WTC11 (cell line): ENCODE data around the gene TNS2. TPM values are rescaled to one million over a fixed set of nuclear protein-coding genes. Genes with fewer than 3 reads are reported as not detected.
"Not testable (repeated sequence)": the region's sequence is repeated elsewhere in the genome, so short reads cannot be mapped to it uniquely, and the experiment has no call there.

Experiments used
- ATAC-seq: fragments of 200-7000 bp; cut with Tn5 transposase; 2 replicates; pipeline ENCODE4 v1.10.0; 2021; ENCODE audit warnings: mild to moderate bottlenecking, moderate library complexity
- CTCF ChIA-PET: fragments of 300-600 bp; sonication (Branson Sonifier 250); formaldehyde crosslinking; loops from one replicate; lab custom pipeline; 2021; ENCODE audit warnings: antibody characterized with exemption; lab: Charles Lee
- POLR2A ChIA-PET: fragments of 350-600 bp; sonication (Branson Sonifier 250); formaldehyde crosslinking; loops from one replicate; lab custom pipeline; 2021; ENCODE audit warnings: antibody characterized with exemption; lab: Charles Lee
- DNase-seq: peaks from one replicate; pipeline ENCODE4 v3.0.0; 2021; ENCODE audit warnings: low spot score
- H3K27ac Mint-ChIP-seq: 2 replicates; pipeline ENCODE4 v1.8.0; 2021; ENCODE audit warnings: mixed read lengths
- H3K27me3 Mint-ChIP-seq: 2 replicates; pipeline ENCODE4 v1.8.0; 2021; ENCODE audit warnings: low read depth, mild to moderate bottlenecking, moderate library complexity, mixed read lengths
- H3K36me3 Mint-ChIP-seq: 2 replicates; pipeline ENCODE4 v1.8.0; 2021; ENCODE audit warnings: mixed read lengths
- H3K4me1 Mint-ChIP-seq: 2 replicates; pipeline ENCODE4 v1.8.0; 2022; ENCODE audit warnings: mixed read lengths
- H3K4me3 Mint-ChIP-seq: 2 replicates; pipeline ENCODE4 v1.8.0; 2021; ENCODE audit warnings: mild to moderate bottlenecking, moderate library complexity, mixed read lengths
- H3K9me3 Mint-ChIP-seq: 2 replicates; pipeline ENCODE4 v1.8.0; 2021; ENCODE audit warnings: mixed read lengths
- CREM ChIP-seq: sonication (generic); formaldehyde crosslinking; IDR thresholded peaks from 2 replicates; pipeline ENCODE4 v1.8.1; 2022; ENCODE audit warnings: mild to moderate bottlenecking, missing genetic modification reagents, moderate library complexity
- FOXJ3 ChIP-seq: sonication (generic); formaldehyde crosslinking; IDR thresholded peaks from 2 replicates; pipeline ENCODE4 v1.9.0; 2021; ENCODE audit warnings: missing genetic modification reagents, mild to moderate bottlenecking, borderline replicate concordance
- GRHL2 ChIP-seq: fragments of 250-450 bp; sonication (Bioruptor Pico); IDR thresholded peaks from 2 replicates; pipeline ENCODE4 v1.8.0; 2022; ENCODE audit warnings: mild to moderate bottlenecking, moderate library complexity; ENCODE audit not compliant: insufficient replicate concordance, severe bottlenecking
- IRF2 ChIP-seq: sonication (generic); formaldehyde crosslinking; IDR thresholded peaks from 2 replicates; pipeline ENCODE4 v1.8.0; 2022; ENCODE audit warnings: low read depth, missing genetic modification reagents, borderline replicate concordance
- MXD4 ChIP-seq: fragments of 250-450 bp; sonication (Bioruptor Pico); IDR thresholded peaks from 2 replicates; pipeline ENCODE4 v1.8.0; 2021; ENCODE audit warnings: mild to moderate bottlenecking, moderate library complexity, borderline replicate concordance
- NFATC4 ChIP-seq: fragments of 250-450 bp; sonication (Bioruptor Pico); IDR thresholded peaks from 2 replicates; pipeline ENCODE4 v1.9.0; 2021; ENCODE audit warnings: mild to moderate bottlenecking
- NFE2L1 ChIP-seq: sonication (generic); formaldehyde crosslinking; IDR thresholded peaks from 2 replicates; pipeline ENCODE4 v1.8.1; 2023; ENCODE audit warnings: missing genetic modification reagents
- NR1H2 ChIP-seq: sonication (generic); formaldehyde crosslinking; IDR thresholded peaks from 2 replicates; pipeline ENCODE4 v1.9.0; 2021; ENCODE audit warnings: mild to moderate bottlenecking, moderate library complexity, missing genetic modification reagents
- TEAD4 ChIP-seq: sonication (generic); formaldehyde crosslinking; IDR thresholded peaks from 2 replicates; pipeline ENCODE4 v1.8.0; 2022; ENCODE audit warnings: mild to moderate bottlenecking, missing genetic modification reagents
- ZBTB21 ChIP-seq: sonication (generic); formaldehyde crosslinking; IDR thresholded peaks from 2 replicates; pipeline ENCODE4 v1.8.1; 2023; ENCODE audit warnings: mild to moderate bottlenecking, missing genetic modification reagents, borderline replicate concordance
- ZNF219 ChIP-seq: sonication (generic); formaldehyde crosslinking; IDR thresholded peaks from 2 replicates; pipeline ENCODE4 v1.8.0; 2023; ENCODE audit warnings: missing genetic modification reagents, mild to moderate bottlenecking, borderline replicate concordance
- ZNF263 ChIP-seq: sonication (generic); formaldehyde crosslinking; IDR thresholded peaks from 2 replicates; pipeline ENCODE4 v1.8.1; 2022; ENCODE audit warnings: low read depth, mild to moderate bottlenecking, moderate library complexity, missing genetic modification reagents
- ZNF416 ChIP-seq: fragments of 250-450 bp; sonication (Bioruptor Pico); IDR thresholded peaks from 2 replicates; pipeline ENCODE4 v1.9.0; 2021; ENCODE audit warnings: mild to moderate bottlenecking, inconsistent platforms
- total RNA-seq: library from RNA; stranded (reverse); gene quantifications from 3 replicates; pipeline ENCODE4 v1.2.3, GENCODE V29; 2021
- TF ChIP-seq, protein P1 (sequence below): fragments of 250-450 bp; sonication (Bioruptor Pico); IDR thresholded peaks from 2 replicates; pipeline ENCODE4 v1.9.0; 2021; ENCODE audit warnings: mild to moderate bottlenecking
- TF ChIP-seq, protein P2 (sequence below): sonication (generic); formaldehyde crosslinking; conservative IDR thresholded peaks from 2 replicates; pipeline ENCODE4 v1.8.1; 2023; ENCODE audit warnings: mild to moderate bottlenecking, low read depth, missing genetic modification reagents, moderate library complexity
- TF ChIP-seq, protein P3 (sequence below): sonication (generic); formaldehyde crosslinking; IDR thresholded peaks from 2 replicates; pipeline ENCODE4 v1.8.0; 2022; ENCODE audit warnings: mild to moderate bottlenecking, missing genetic modification reagents
- TF ChIP-seq, protein P4 (sequence below): sonication (generic); formaldehyde crosslinking; IDR thresholded peaks from 2 replicates; pipeline ENCODE4 v1.8.0; 2023; ENCODE audit warnings: mild to moderate bottlenecking, missing genetic modification reagents
- TF ChIP-seq, protein P5 (sequence below): sonication (generic); formaldehyde crosslinking; IDR thresholded peaks from 2 replicates; pipeline ENCODE4 v1.8.1; 2022; ENCODE audit warnings: low read depth, mild to moderate bottlenecking, moderate library complexity, missing genetic modification reagents, borderline replicate concordance
- TF ChIP-seq, protein P6 (sequence below): sonication (generic); formaldehyde crosslinking; IDR thresholded peaks from 2 replicates; pipeline ENCODE4 v1.8.1; 2023; ENCODE audit warnings: mild to moderate bottlenecking, missing genetic modification reagents

TNS2 gene
- total RNA-seq, 1 experiment from 2014 or later = 7.7 TPM

DNA sequence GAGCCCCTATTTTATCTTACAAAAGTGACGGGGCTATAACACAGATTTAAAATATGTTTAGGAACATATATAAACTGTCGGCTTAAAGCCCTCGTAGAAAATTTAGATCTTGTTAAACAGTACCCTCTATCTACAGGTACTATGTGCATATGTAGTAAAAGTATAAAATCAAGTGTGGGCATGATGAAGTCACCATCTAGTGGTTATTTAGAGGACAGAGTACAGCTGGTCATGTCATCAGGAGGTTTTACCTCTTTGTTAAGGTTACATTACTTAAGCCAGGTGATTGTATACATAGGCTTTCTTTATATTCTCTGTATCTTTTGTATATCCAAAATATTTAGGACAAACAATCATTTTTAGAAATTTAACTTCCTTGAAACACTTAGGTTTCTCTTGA lies 18.2 kb upstream of the TNS2 start (continued):
- TF ChIP-seq ZNF263 (CRISPR knock-in tag) (no peak), ZNF219 (no peak), CREM (CRISPR knock-in tag) (no peak), NR1H2 (CRISPR knock-in tag) (no peak), TEAD4 (no peak), ZBTB21 (CRISPR knock-in tag) (no peak), NFATC4 (CRISPR knock-in tag) (no peak), NFE2L1 (CRISPR knock-in tag) (no peak), FOXJ3 (CRISPR knock-in tag) (no peak)
- TF ChIP-seq, protein P1, sequence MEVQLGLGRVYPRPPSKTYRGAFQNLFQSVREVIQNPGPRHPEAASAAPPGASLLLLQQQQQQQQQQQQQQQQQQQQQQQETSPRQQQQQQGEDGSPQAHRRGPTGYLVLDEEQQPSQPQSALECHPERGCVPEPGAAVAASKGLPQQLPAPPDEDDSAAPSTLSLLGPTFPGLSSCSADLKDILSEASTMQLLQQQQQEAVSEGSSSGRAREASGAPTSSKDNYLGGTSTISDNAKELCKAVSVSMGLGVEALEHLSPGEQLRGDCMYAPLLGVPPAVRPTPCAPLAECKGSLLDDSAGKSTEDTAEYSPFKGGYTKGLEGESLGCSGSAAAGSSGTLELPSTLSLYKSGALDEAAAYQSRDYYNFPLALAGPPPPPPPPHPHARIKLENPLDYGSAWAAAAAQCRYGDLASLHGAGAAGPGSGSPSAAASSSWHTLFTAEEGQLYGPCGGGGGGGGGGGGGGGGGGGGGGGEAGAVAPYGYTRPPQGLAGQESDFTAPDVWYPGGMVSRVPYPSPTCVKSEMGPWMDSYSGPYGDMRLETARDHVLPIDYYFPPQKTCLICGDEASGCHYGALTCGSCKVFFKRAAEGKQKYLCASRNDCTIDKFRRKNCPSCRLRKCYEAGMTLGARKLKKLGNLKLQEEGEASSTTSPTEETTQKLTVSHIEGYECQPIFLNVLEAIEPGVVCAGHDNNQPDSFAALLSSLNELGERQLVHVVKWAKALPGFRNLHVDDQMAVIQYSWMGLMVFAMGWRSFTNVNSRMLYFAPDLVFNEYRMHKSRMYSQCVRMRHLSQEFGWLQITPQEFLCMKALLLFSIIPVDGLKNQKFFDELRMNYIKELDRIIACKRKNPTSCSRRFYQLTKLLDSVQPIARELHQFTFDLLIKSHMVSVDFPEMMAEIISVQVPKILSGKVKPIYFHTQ (CRISPR knock-in tag) = no peak
- TF ChIP-seq, protein P2, sequence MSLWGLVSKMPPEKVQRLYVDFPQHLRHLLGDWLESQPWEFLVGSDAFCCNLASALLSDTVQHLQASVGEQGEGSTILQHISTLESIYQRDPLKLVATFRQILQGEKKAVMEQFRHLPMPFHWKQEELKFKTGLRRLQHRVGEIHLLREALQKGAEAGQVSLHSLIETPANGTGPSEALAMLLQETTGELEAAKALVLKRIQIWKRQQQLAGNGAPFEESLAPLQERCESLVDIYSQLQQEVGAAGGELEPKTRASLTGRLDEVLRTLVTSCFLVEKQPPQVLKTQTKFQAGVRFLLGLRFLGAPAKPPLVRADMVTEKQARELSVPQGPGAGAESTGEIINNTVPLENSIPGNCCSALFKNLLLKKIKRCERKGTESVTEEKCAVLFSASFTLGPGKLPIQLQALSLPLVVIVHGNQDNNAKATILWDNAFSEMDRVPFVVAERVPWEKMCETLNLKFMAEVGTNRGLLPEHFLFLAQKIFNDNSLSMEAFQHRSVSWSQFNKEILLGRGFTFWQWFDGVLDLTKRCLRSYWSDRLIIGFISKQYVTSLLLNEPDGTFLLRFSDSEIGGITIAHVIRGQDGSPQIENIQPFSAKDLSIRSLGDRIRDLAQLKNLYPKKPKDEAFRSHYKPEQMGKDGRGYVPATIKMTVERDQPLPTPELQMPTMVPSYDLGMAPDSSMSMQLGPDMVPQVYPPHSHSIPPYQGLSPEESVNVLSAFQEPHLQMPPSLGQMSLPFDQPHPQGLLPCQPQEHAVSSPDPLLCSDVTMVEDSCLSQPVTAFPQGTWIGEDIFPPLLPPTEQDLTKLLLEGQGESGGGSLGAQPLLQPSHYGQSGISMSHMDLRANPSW = no peak

DNA sequence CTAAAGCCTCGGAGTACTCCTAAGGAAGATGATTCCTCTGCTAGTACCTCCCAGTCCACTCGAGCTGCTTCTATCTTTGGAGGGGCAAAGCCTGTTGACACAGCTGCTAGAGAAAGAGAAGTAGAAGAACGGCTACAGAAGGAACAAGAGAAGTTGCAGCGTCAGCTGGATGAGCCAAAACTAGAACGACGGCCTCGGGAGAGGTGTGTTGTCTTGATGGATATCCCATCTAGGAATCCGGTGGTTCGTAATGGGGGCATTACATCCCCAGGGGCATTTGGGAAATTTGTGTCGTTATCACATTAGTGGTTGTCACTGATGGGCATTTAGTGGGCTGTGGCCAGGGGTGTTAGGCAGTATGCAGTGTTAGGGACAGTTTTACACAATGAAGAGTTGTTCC lies 16.0 kb upstream of the TNS2 start:
- CTCF ChIA-PET = interaction anchor here (0.9 kb wide), 1 partner anchor 14 kb away, joined by 3 read pairs; no protein-coding TSS in a partner anchor
- H3K27ac Mint-ChIP-seq, POLR2A ChIA-PET, H3K4me1 Mint-ChIP-seq, H3K9me3 Mint-ChIP-seq, H3K27me3 Mint-ChIP-seq, ATAC-seq, DNase-seq, H3K4me3 Mint-ChIP-seq: not testable (repeated sequence)
- peaks cover 82% of the 10 kb centered on the region for H3K36me3 Mint-ChIP-seq

DNA sequence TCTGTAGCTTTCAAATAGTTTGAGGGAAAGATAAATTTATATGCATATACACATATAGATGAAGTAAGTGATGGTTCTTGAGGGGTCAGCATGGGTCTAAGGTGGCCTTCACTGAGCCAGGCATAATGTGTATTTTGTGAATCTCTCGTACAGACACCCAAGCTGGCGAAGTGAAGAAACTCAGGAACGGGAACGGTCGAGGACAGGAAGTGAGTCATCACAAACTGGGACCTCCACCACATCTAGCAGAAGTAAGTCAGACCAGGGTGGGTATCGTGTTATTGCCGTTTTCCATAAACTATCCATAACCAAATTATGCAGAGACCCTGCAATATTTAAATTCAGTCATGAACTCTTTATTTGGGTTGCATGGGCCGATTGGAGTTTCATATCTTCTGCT lies 15.4 kb upstream of the TNS2 start:
- Mint-ChIP-seq H3K9me3 (no peaks in the 10 kb centered on the region), H3K36me3 (peaks cover 84% of the 10 kb centered on the region), H3K27me3 (no peaks in the 10 kb centered on the region), H3K4me1 (peaks cover 5% of the 10 kb centered on the region), H3K4me3 (no peak overlapping the region), H3K27ac (peak overlapping the region; percentile 82)
- ChIA-PET POLR2A (no interaction called here), CTCF (no interaction called here)
- no peak for DNase-seq
- ATAC-seq = no peak
- TF ChIP-seq, protein P3, sequence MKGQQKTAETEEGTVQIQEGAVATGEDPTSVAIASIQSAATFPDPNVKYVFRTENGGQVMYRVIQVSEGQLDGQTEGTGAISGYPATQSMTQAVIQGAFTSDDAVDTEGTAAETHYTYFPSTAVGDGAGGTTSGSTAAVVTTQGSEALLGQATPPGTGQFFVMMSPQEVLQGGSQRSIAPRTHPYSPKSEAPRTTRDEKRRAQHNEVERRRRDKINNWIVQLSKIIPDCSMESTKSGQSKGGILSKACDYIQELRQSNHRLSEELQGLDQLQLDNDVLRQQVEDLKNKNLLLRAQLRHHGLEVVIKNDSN = no peak
- TF ChIP-seq MXD4 (CRISPR knock-in tag) (no peak), ZNF416 (CRISPR knock-in tag) (no peak), GRHL2 (CRISPR knock-in tag) (no peak), NFE2L1 (CRISPR knock-in tag) (no peak), IRF2 (CRISPR knock-in tag) (no peak)
- TF ChIP-seq, protein P4, sequence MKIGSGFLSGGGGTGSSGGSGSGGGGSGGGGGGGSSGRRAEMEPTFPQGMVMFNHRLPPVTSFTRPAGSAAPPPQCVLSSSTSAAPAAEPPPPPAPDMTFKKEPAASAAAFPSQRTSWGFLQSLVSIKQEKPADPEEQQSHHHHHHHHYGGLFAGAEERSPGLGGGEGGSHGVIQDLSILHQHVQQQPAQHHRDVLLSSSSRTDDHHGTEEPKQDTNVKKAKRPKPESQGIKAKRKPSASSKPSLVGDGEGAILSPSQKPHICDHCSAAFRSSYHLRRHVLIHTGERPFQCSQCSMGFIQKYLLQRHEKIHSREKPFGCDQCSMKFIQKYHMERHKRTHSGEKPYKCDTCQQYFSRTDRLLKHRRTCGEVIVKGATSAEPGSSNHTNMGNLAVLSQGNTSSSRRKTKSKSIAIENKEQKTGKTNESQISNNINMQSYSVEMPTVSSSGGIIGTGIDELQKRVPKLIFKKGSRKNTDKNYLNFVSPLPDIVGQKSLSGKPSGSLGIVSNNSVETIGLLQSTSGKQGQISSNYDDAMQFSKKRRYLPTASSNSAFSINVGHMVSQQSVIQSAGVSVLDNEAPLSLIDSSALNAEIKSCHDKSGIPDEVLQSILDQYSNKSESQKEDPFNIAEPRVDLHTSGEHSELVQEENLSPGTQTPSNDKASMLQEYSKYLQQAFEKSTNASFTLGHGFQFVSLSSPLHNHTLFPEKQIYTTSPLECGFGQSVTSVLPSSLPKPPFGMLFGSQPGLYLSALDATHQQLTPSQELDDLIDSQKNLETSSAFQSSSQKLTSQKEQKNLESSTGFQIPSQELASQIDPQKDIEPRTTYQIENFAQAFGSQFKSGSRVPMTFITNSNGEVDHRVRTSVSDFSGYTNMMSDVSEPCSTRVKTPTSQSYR = no peak
- TF ChIP-seq, protein P5, sequence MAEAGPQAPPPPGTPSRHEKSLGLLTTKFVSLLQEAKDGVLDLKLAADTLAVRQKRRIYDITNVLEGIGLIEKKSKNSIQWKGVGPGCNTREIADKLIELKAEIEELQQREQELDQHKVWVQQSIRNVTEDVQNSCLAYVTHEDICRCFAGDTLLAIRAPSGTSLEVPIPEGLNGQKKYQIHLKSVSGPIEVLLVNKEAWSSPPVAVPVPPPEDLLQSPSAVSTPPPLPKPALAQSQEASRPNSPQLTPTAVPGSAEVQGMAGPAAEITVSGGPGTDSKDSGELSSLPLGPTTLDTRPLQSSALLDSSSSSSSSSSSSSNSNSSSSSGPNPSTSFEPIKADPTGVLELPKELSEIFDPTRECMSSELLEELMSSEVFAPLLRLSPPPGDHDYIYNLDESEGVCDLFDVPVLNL (CRISPR knock-in tag) = no peak
- TF ChIP-seq, protein P6, sequence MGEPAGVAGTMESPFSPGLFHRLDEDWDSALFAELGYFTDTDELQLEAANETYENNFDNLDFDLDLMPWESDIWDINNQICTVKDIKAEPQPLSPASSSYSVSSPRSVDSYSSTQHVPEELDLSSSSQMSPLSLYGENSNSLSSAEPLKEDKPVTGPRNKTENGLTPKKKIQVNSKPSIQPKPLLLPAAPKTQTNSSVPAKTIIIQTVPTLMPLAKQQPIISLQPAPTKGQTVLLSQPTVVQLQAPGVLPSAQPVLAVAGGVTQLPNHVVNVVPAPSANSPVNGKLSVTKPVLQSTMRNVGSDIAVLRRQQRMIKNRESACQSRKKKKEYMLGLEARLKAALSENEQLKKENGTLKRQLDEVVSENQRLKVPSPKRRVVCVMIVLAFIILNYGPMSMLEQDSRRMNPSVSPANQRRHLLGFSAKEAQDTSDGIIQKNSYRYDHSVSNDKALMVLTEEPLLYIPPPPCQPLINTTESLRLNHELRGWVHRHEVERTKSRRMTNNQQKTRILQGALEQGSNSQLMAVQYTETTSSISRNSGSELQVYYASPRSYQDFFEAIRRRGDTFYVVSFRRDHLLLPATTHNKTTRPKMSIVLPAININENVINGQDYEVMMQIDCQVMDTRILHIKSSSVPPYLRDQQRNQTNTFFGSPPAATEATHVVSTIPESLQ (CRISPR knock-in tag) = no peak
